ENCODE results near the gene VSTM2B. TPM values are rescaled to one million over a fixed set of nuclear protein-coding genes. Genes with fewer than 3 reads are reported as not detected.
A peak's percentile ranks its signal among the peaks of the same experiment; 100 is the strongest.

Gene VSTM2B
- total RNA-seq, 1 donor from 2014 or later, result not detected

GRCh38 chr19:29515706-29516357 is 10.0 kb upstream of the VSTM2B start:
- DNase-seq, result no peak
- Mint-ChIP-seq H3K36me3 (ENCODE audit: low read depth) (no peaks in the 10 kb centered on the region), H3K9me3 (no peaks in the 10 kb centered on the region), H3K27ac (no peak overlapping the region), H3K4me3 (no peak overlapping the region), H3K4me1 (no peaks in the 10 kb centered on the region), H3K27me3 (peaks cover 5% of the 10 kb centered on the region)
- intact Hi-C loops (cut with micrococcal nuclease), result no loop called here

DNA sequence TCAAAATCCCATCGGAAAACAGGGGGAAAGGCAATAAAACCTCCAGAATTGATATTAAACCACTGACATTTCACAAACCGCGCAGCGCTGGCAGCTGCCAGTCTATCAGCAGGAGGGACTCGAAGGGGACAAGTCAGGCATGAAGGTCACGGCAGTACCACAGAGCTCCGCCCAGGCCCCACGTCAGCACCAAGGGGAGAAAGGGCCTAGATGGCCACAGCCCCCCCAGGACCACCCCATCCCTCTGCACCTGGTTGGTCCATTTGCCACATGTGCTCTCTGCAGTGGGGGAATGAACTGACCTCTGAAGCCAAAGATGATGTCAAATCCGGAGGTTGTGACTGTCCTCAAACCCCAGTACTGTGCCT is 9.5 kb upstream of the VSTM2B start:
- no peak for DNase-seq
- Mint-ChIP-seq H3K27me3 (peaks cover 5% of the 10 kb centered on the region), H3K27ac (no peak overlapping the region), H3K4me1 (no peaks in the 10 kb centered on the region), H3K9me3 (no peaks in the 10 kb centered on the region), H3K36me3 (ENCODE audit: low read depth) (no peaks in the 10 kb centered on the region), H3K4me3 (no peak overlapping the region)
- intact Hi-C loops (cut with micrococcal nuclease), result no loop called here

DNA sequence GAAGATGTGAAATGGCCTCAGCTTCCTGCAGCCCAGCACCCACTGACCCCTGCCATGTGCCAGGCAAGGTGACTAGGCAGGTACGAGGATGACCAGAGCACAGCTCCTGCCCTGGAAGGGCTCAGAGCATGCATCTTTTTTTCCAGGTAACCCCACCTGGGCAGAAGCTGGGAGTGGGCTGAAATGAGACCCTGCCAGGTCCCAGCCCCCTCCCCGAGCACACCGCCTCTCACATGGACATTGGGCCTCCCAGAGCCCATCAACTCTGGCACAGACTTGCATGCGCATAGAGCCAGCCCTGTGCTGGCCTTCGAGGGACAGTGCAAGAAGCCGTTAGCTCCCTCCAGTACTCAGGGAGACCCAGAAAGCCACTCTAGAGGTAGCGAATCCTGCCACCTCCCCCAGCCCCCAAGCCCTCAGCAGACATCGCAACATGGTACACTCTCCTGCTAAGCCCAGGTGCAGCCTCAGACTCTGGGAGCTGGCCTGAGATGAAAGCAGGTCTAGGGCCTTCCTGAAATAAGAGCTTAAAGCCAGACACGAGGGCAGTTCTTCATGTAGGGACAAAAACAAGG is 8.9 kb upstream of the VSTM2B start:
- no peak overlapping the region for H3K4me3 Mint-ChIP-seq
- intact Hi-C loops (cut with micrococcal nuclease), result no loop called here
- H3K36me3 Mint-ChIP-seq (ENCODE audit: low read depth), result no peaks in the 10 kb centered on the region
- no peaks in the 10 kb centered on the region for H3K9me3 Mint-ChIP-seq
- no peak for DNase-seq
- H3K27me3 Mint-ChIP-seq, result peaks cover 7% of the 10 kb centered on the region
- H3K27ac Mint-ChIP-seq, result no peak overlapping the region
- no peaks in the 10 kb centered on the region for H3K4me1 Mint-ChIP-seq

GRCh38 chr19:29517412-29517811 is 8.4 kb upstream of the VSTM2B start:
- no peak for DNase-seq
- H3K9me3 Mint-ChIP-seq, result no peaks in the 10 kb centered on the region
- peaks cover 7% of the 10 kb centered on the region for H3K27me3 Mint-ChIP-seq
- no peaks in the 10 kb centered on the region for H3K4me1 Mint-ChIP-seq
- no peaks in the 10 kb centered on the region for H3K36me3 Mint-ChIP-seq (ENCODE audit: low read depth)
- intact Hi-C loops (cut with micrococcal nuclease), result no loop called here
- no peak overlapping the region for H3K27ac Mint-ChIP-seq
- H3K4me3 Mint-ChIP-seq, result no peak overlapping the region

DNA sequence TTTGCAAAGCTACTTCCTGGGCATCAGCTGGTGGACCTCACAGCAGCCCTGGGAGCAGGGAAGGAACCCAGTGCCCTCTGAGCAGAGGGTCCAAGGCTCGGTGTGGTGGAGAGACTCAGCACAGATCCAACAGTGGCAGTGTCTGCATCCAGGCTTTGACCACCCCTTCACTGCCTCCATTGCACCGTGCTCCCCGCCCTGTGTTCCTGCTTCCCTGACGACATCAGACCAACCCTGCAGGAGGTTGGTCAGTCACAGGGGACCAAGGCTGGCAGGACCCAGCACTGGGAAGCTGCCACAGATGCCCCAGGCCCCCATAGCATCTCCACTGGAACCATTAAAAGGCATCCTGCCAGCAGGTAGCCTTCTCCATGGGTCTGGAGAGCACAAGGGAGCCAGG is 7.8 kb upstream of the VSTM2B start:
- Mint-ChIP-seq H3K4me3 (no peak overlapping the region), H3K9me3 (no peaks in the 10 kb centered on the region), H3K27me3 (peaks cover 10% of the 10 kb centered on the region), H3K27ac (no peak overlapping the region), H3K36me3 (ENCODE audit: low read depth) (no peaks in the 10 kb centered on the region), H3K4me1 (no peaks in the 10 kb centered on the region)
- intact Hi-C loops (cut with micrococcal nuclease), result no loop called here
- no peak for DNase-seq

GRCh38 chr19:29519146-29519545 is 6.6 kb upstream of the VSTM2B start:
- H3K27me3 Mint-ChIP-seq, result peaks cover 22% of the 10 kb centered on the region
- no peaks in the 10 kb centered on the region for H3K4me1 Mint-ChIP-seq

DNA sequence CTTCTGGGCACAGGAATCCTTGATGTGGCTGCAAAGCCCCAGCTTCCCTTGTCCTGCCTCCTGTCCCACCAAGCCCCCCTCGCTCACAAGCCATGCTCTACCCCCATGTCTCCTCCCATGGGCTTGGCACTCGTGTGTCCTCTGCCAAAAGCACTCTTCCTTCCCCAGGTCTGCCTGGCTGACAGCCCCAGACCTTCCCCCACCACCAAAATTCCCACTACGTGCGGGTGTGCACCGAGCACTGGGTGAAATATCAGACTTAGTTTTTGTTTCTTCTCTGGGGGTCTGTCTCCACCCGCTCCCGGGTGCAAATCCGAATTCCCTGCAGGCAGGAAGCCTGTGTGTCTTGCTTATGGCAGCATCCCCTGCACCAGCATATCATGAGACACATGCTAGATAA is 5.9 kb upstream of the VSTM2B start:
- H3K27ac Mint-ChIP-seq, result no peak overlapping the region
- H3K36me3 Mint-ChIP-seq (ENCODE audit: low read depth), result no peaks in the 10 kb centered on the region
- no peaks in the 10 kb centered on the region for H3K4me1 Mint-ChIP-seq
- no peaks in the 10 kb centered on the region for H3K9me3 Mint-ChIP-seq
- DNase-seq, result no peak
- no peak overlapping the region for H3K4me3 Mint-ChIP-seq
- intact Hi-C loops (cut with micrococcal nuclease), result loop anchor here (10.0 kb wide), 1 partner anchor 45 kb away; no protein-coding TSS in a partner anchor
- H3K27me3 Mint-ChIP-seq, result peaks cover 30% of the 10 kb centered on the region

More at GRCh38 chr19:29519146-29519545, 6.6 kb upstream of the VSTM2B start:
- no peak for DNase-seq
- H3K4me3 Mint-ChIP-seq, result no peak overlapping the region
- intact Hi-C loops (cut with micrococcal nuclease), result no loop called here
- H3K9me3 Mint-ChIP-seq, result no peaks in the 10 kb centered on the region
- H3K36me3 Mint-ChIP-seq (ENCODE audit: low read depth), result no peaks in the 10 kb centered on the region
- H3K27ac Mint-ChIP-seq, result no peak overlapping the region

DNA sequence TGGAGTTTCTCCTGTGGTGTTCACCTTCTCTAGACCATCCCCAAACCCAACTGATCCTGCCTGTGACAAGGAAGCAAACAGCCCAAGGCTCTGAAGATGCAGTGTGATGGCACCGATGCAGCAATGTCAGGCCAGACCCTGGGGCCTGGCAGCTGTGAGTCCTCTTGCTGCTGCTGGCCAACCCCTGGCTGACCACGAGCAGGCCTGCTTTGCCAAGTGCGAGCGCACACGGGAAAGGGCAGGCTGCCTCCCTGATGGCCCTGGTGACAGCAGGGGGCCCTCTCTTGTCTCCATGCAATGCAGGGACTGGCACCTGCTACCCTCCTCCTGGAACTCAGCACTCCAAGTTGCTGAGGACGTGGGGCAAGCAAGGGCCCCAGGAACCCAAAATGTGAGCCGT is 5.4 kb upstream of the VSTM2B start:
- H3K27ac Mint-ChIP-seq, result no peak overlapping the region
- no peaks in the 10 kb centered on the region for H3K4me1 Mint-ChIP-seq
- no peaks in the 10 kb centered on the region for H3K36me3 Mint-ChIP-seq (ENCODE audit: low read depth)
- intact Hi-C loops (cut with micrococcal nuclease), result loop anchor here (10.0 kb wide), 1 partner anchor 46 kb away; no protein-coding TSS in a partner anchor
- peaks cover 31% of the 10 kb centered on the region for H3K27me3 Mint-ChIP-seq
- DNase-seq, result no peak
- no peak overlapping the region for H3K4me3 Mint-ChIP-seq
- H3K9me3 Mint-ChIP-seq, result no peaks in the 10 kb centered on the region

GRCh38 chr19:29521291-29522075 is 4.3 kb upstream of the VSTM2B start:
- Mint-ChIP-seq H3K36me3 (ENCODE audit: low read depth) (no peaks in the 10 kb centered on the region), H3K27me3 (peaks cover 34% of the 10 kb centered on the region), H3K9me3 (no peaks in the 10 kb centered on the region), H3K4me1 (peaks cover under 1% of the 10 kb centered on the region), H3K27ac (no peak overlapping the region), H3K4me3 (no peak overlapping the region)
- intact Hi-C loops (cut with micrococcal nuclease), result loop anchor here (10.0 kb wide), 1 partner anchor 47 kb away; no protein-coding TSS in a partner anchor
- DNase-seq, result no peak

- no peak for DNase-seq
- H3K4me3 Mint-ChIP-seq, result no peak overlapping the region
- peaks cover 3% of the 10 kb centered on the region for H3K36me3 Mint-ChIP-seq (ENCODE audit: low read depth)
- H3K27me3 Mint-ChIP-seq, result peaks cover 48% of the 10 kb centered on the region
- no peaks in the 10 kb centered on the region for H3K9me3 Mint-ChIP-seq
- H3K27ac Mint-ChIP-seq, result no peak overlapping the region
- intact Hi-C loops (cut with micrococcal nuclease), result loop anchor here (10.0 kb wide), 1 partner anchor 49 kb away; no protein-coding TSS in a partner anchor
- peaks cover 10% of the 10 kb centered on the region for H3K4me1 Mint-ChIP-seq
These were observed 2.2 kb upstream of the VSTM2B start for GRCh38 chr19:29523568-29523967.

DNA sequence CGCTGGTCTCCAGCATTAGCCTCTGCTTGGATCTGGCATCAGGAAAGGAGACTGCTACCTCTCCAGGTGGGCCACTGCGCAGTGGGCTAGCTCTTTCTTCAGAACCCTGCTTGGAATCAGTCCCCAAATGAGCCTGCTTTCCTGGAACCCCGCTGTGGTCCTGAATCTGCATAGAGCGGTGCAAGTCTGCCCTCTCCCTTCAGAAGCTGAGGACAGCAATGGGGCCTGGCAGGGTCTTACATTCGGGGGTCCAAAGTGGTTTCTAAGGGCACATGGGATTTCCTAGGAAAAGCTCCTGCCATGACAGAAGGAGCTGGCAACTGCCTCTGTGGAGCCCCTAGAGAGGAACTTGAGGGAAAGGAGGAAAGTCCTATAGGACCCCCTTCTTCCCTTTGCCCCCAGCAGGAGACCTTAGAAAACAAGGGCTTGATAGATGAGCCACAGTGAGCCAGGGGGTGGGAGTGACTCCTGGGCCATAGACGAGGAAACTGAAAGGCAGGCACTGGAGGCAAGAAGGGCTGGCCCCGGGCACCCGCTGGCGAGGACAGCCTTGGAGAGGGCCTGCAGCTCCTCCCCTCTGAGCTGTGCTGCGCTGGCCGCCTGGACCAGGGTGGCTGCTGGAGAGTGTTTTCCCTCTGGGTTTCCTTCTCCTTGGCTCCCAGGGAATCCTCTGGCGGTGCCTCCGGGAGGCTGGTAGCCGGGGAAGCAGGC is 1.4 kb upstream of the VSTM2B start:
- intact Hi-C loops (cut with micrococcal nuclease), result loop anchor here (10.0 kb wide), 1 partner anchor 50 kb away; no protein-coding TSS in a partner anchor

DNA sequence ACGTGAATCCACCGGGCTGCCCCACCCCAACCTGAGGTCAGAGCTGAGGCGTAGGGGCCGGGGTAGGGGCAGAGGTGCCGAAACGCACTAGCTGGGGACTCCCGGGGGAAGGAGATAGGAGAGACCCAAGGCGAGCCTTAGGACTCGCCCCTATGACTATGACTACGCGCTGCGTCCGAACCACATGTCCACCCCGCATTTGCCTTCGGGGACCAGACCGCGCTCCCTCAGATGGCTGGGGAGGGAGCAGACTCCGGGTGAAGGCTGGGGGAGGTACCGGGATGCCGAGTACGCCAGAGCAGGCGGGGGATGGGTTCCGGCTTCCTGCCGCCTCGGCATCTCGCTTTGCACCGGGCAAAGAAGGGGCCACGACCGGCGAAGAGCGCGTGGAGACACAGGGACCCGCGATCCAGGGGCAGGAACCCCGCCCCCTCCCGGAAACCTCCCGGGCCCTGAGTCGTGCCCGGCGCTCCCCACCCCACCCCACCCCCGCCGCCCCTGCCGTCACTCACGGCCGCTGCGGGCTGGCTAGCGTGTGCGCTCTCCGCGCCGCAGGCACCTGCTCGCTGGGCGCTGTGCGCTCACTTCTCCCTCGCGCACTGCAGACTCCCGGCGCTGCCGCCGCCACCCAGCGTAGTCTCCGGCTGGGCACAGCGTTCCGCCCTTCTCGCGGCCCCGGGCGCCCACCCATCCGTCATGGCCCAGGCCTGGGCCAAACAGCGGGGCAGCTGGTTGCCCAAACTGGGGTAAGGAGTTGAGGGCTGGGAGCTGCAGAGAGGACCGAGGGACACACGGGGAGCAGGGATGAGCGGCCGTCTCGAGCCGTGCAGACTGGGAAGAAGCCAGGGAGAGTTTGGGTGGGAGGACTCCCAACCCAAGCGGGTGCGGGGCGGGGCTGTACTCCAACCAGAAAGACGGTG is 622 bp upstream of the VSTM2B start:
- Mint-ChIP-seq H3K27ac (peak overlapping the region; percentile 63), H3K36me3 (ENCODE audit: low read depth) (peaks cover 5% of the 10 kb centered on the region), H3K9me3 (no peaks in the 10 kb centered on the region), H3K4me3 (peak overlapping the region; percentile 54), H3K4me1 (peaks cover 17% of the 10 kb centered on the region), H3K27me3 (peaks cover 54% of the 10 kb centered on the region)
- DNase-seq, result peak; percentile 63
- intact Hi-C loops (cut with micrococcal nuclease), result loop anchor here (5.0 to 10.0 kb wide), 3 partner anchors 50 to 798 kb away; no protein-coding TSS in a partner anchor

More for the DNA sequence above, 1.4 kb upstream of the VSTM2B start:
- Mint-ChIP-seq H3K4me1 (peaks cover 15% of the 10 kb centered on the region), H3K4me3 (peak overlapping the region; percentile 17), H3K27ac (no peak overlapping the region), H3K36me3 (ENCODE audit: low read depth) (peaks cover 5% of the 10 kb centered on the region), H3K9me3 (no peaks in the 10 kb centered on the region), H3K27me3 (peaks cover 52% of the 10 kb centered on the region)
- DNase-seq, result no peak

All from activated CD4-positive, alpha-beta T cell treated with anti-CD3 and anti-CD28 coated beads, Interleukin-2, amount 10 ng/mL, durations not matched to agents 24 days and 14 days (primary cell).